Kidney epithelial cell (primary cell): ENCODE measurements around the gene YAE1. TPM values are rescaled to one million over a fixed set of nuclear protein-coding genes. Genes with fewer than 3 reads are reported as not detected.

Experiments
- DNase-seq: peaks from one replicate; pipeline ENCODE4 v3.0.0-alpha.2; 2010; ENCODE audit warnings: low read depth
- H3K27me3 ChIP-seq: 2 replicates; pipeline ENCODE4 v1.6.0; 2011; ENCODE audit warnings: low read length; ENCODE audit not compliant: control insufficient read depth, insufficient read depth
- H3K36me3 ChIP-seq: 2 replicates; pipeline ENCODE4 v1.5.1; 2011; ENCODE audit warnings: low read length; ENCODE audit not compliant: control insufficient read depth, insufficient read depth
- H3K4me3 ChIP-seq: 2 replicates; pipeline ENCODE4 v1.5.1; 2011; ENCODE audit warnings: low read depth, mild to moderate bottlenecking, control low read depth, low read length
- CTCF ChIP-seq: IDR thresholded peaks from 2 replicates; pipeline ENCODE4 v1.5.1; 2011; ENCODE audit warnings: mild to moderate bottlenecking, moderate library complexity, low read length, control low read depth, inconsistent platforms; ENCODE audit not compliant: insufficient read depth, poor library complexity, severe bottlenecking
- total RNA-seq: library from RNA; depleted of rRNA; stranded (reverse); fragments of >200 nt; gene quantifications from 2 replicates; pipeline ENCODE4 v1.2.3, GENCODE V29; 2015

Gene YAE1
- total RNA-seq, 1 donor from 2014 or later = 18.1 TPM

- no peak for DNase-seq
- Histone ChIP-seq H3K27me3 (no peaks in the 10 kb centered on the region), H3K36me3 (no peaks in the 10 kb centered on the region), H3K4me3 (no peak overlapping the region)
- TF ChIP-seq CTCF = no peak
These were observed 17.3 kb downstream of the YAE1 start for GRCh38 chr7:39583539-39583938.

- no peaks in the 10 kb centered on the region for H3K27me3 ChIP-seq
- no peak for TF ChIP-seq CTCF
- no peak overlapping the region for H3K4me3 ChIP-seq
- no peaks in the 10 kb centered on the region for H3K36me3 ChIP-seq
- no peak for DNase-seq
These were observed 21.2 kb downstream of the YAE1 start for GRCh38 chr7:39587393-39587792.

GRCh38 chr7:39588416-39588815 is 22.2 kb downstream of the YAE1 start:
- Histone ChIP-seq H3K36me3 (no peaks in the 10 kb centered on the region), H3K4me3 (no peak overlapping the region), H3K27me3 (no peaks in the 10 kb centered on the region)
- no peak for DNase-seq
- TF ChIP-seq CTCF = no peak

- TF ChIP-seq CTCF = no peak
- no peak overlapping the region for H3K4me3 ChIP-seq
- no peaks in the 10 kb centered on the region for H3K27me3 ChIP-seq
- DNase-seq = peak; percentile 80
- no peaks in the 10 kb centered on the region for H3K36me3 ChIP-seq
These were observed 23.3 kb downstream of the YAE1 start for GRCh38 chr7:39589323-39590111.

- peak; percentile 73 for DNase-seq
- Histone ChIP-seq H3K4me3 (no peak overlapping the region), H3K36me3 (no peaks in the 10 kb centered on the region), H3K27me3 (no peaks in the 10 kb centered on the region)
- TF ChIP-seq CTCF = no peak
These were observed 26.4 kb downstream of the YAE1 start for GRCh38 chr7:39592586-39592985.
